Cardiac muscle cell (in vitro differentiated cells and primary cell): ENCODE results near the gene HOXD12. TPM values are rescaled to one million over a fixed set of nuclear protein-coding genes. Genes with fewer than 3 reads are reported as not detected.
A peak's percentile ranks its signal among the peaks of the same experiment; 100 is the strongest.

Experiments used
- DNase-seq, 2 donors: peaks; one replicate each; pipeline versions ENCODE4 v3.0.0 to v3.0.0-alpha.2; 2010 to 2017; ENCODE audit warnings: low read depth in 1 of 2, low spot score in 1 of 2
- H3K27ac ChIP-seq: fragments of 200-600 bp; sonication (generic); 2 replicates; pipeline ENCODE4 v1.5.1; 2016
- H3K27me3 ChIP-seq: fragments of 200-600 bp; sonication (generic); 2 replicates; pipeline ENCODE4 v1.6.0; 2016; ENCODE audit warnings: control low read depth
- H3K36me3 ChIP-seq: fragments of 200-600 bp; sonication (generic); 2 replicates; pipeline ENCODE4 v1.5.1; 2016; ENCODE audit warnings: control low read depth
- H3K4me1 ChIP-seq: fragments of 200-600 bp; sonication (generic); 2 replicates; pipeline ENCODE4 v1.8.1; 2017; ENCODE audit warnings: low read depth, mild to moderate bottlenecking, mixed run types
- H3K4me3 ChIP-seq: fragments of 200-600 bp; sonication (generic); 2 replicates; pipeline ENCODE4 v1.5.1; 2016; ENCODE audit warnings: mild to moderate bottlenecking
- H3K9me3 ChIP-seq: fragments of 200-600 bp; sonication (generic); 2 replicates; pipeline ENCODE4 v1.5.1; 2017; ENCODE audit warnings: low read depth, mild to moderate bottlenecking, control low read depth
- CTCF ChIP-seq: IDR thresholded peaks from 2 replicates; pipeline ENCODE4 v1.5.1; 2012; ENCODE audit warnings: low read depth, mild to moderate bottlenecking, low read length
- polyA plus RNA-seq: library from polyadenylated mRNA; unstranded; fragments of >200 nt; fragmentation: Nextera tagmentation; extraction: Ambion mirVana; gene quantifications from 2 replicates; pipeline ENCODE4 v1.2.1, GENCODE V29; 2016
- total RNA-seq: library from RNA; depleted of rRNA; stranded (reverse); fragments of >200 nt; gene quantifications from 2 replicates; pipeline ENCODE4 v1.2.3, GENCODE V29; 2016

The HOXD12 gene
- total and polyA plus RNA-seq, 2 experiments from 2014 or later: not detected

- Histone ChIP-seq H3K36me3 (no peaks in the 10 kb centered on the region), H3K4me1 (no peaks in the 10 kb centered on the region), H3K9me3 (no peaks in the 10 kb centered on the region), H3K27ac (no peak overlapping the region), H3K4me3 (no peak overlapping the region), H3K27me3 (peaks cover 100% of the 10 kb centered on the region)
- no peak for DNase-seq
- no peak for TF ChIP-seq CTCF
These were observed 50.5 kb downstream of the HOXD12 start for GRCh38 chr2:176149939-176150583.

GRCh38 chr2:176150584-176151441 lies 51.2 kb downstream of the HOXD12 start:
- no peak for TF ChIP-seq CTCF
- DNase-seq: no peak
- Histone ChIP-seq H3K27me3 (peaks cover 100% of the 10 kb centered on the region), H3K36me3 (no peaks in the 10 kb centered on the region), H3K4me3 (no peak overlapping the region), H3K27ac (no peak overlapping the region), H3K9me3 (peaks cover under 1% of the 10 kb centered on the region), H3K4me1 (no peaks in the 10 kb centered on the region)

GRCh38 chr2:176151442-176152287 lies 52.1 kb downstream of the HOXD12 start, which contains the start of gene HOXD4:
HOXD4 (plus strand) TSS chr2:176151550; CDS start chr2:176151634, 84 bp downstream.
- no peaks in the 10 kb centered on the region for H3K4me1 ChIP-seq
- H3K27me3 ChIP-seq: peaks cover 100% of the 10 kb centered on the region
- H3K36me3 ChIP-seq: no peaks in the 10 kb centered on the region
- H3K4me3 ChIP-seq: peak within 1 kb of the TSS; percentile 1
- no peak for TF ChIP-seq CTCF
- no peak for DNase-seq
- peaks cover 3% of the 10 kb centered on the region for H3K9me3 ChIP-seq
- H3K27ac ChIP-seq: no peak within 1 kb of the TSS

Other genes with a start within 250 kb of the HOXD12 start
- gene LNPK, start 97.5 kb upstream of the HOXD12 start, total RNA-seq: 34.5 and 37.7 TPM in 2 replicates
- gene LNPK, start 97.5 kb upstream of the HOXD12 start, polyA plus RNA-seq: 35.0 and 41.9 TPM in 2 replicates
- 0.06 and 0.11 TPM in 2 replicates for gene EVX2, start 15.8 kb upstream of the HOXD12 start, total RNA-seq
- gene EVX2, start 15.8 kb upstream of the HOXD12 start, polyA plus RNA-seq: 0.28 TPM in 1 of 2 replicates, not detected in the other
- gene HOXD13, start 7.1 kb upstream of the HOXD12 start, total RNA-seq: not detected in 2 replicates
- not detected in 2 replicates for gene HOXD13, start 7.1 kb upstream of the HOXD12 start, polyA plus RNA-seq
- not detected in 2 replicates for gene HOXD11, start 7.5 kb downstream of the HOXD12 start, total RNA-seq
- not detected in 2 replicates for gene HOXD11, start 7.5 kb downstream of the HOXD12 start, polyA plus RNA-seq
- gene HOXD10, start 17.0 kb downstream of the HOXD12 start, total RNA-seq: not detected in 2 replicates
- gene HOXD10, start 17.0 kb downstream of the HOXD12 start, polyA plus RNA-seq: not detected in 2 replicates
- not detected in 2 replicates for gene HOXD9, start 22.9 kb downstream of the HOXD12 start, total RNA-seq
- gene HOXD9, start 22.9 kb downstream of the HOXD12 start, polyA plus RNA-seq: not detected in 2 replicates
- not detected in 2 replicates for gene HOXD8, start 29.9 kb downstream of the HOXD12 start, total RNA-seq
- not detected in 2 replicates for gene HOXD8, start 29.9 kb downstream of the HOXD12 start, polyA plus RNA-seq
- gene HOXD4, start 51.8 kb downstream of the HOXD12 start, total RNA-seq: not detected in 2 replicates
- not detected in 2 replicates for gene HOXD4, start 51.8 kb downstream of the HOXD12 start, polyA plus RNA-seq
- gene HOXD3, start 57.5 kb downstream of the HOXD12 start, total RNA-seq: 0.12 TPM in 1 of 2 replicates, not detected in the other
- not detected in 2 replicates for gene HOXD3, start 57.5 kb downstream of the HOXD12 start, polyA plus RNA-seq
- gene HOXD1, start 88.9 kb downstream of the HOXD12 start, total RNA-seq: not detected in 2 replicates
- not detected in 2 replicates for gene HOXD1, start 88.9 kb downstream of the HOXD12 start, polyA plus RNA-seq
- gene MTX2, start 169.6 kb downstream of the HOXD12 start, total RNA-seq: 50.9 and 60.7 TPM in 2 replicates
- 107 and 124 TPM in 2 replicates for gene MTX2, start 169.6 kb downstream of the HOXD12 start, polyA plus RNA-seq